H1 (cell line): ENCODE measurements around the gene HELZ2. TPM values are rescaled to one million over a fixed set of nuclear protein-coding genes. Genes with fewer than 3 reads are reported as not detected.

Source experiments
- SIN3A ChIP-seq, 2 experiments: IDR thresholded peaks in 1 of 2; conservative IDR thresholded peaks in 1 of 2; 2 replicates each; pipeline ENCODE4 v1.6.1; 2011 to 2012; ENCODE audit warnings: low read length in 2 of 2, improper control_type of control experiment in 1 of 2, low read depth in 1 of 2, mild to moderate bottlenecking in 1 of 2
- polyA plus RNA-seq, 7 experiments: library from polyadenylated mRNA; depleted of rRNA in 3 of 7; stranded (reverse) in 5 of 7; unstranded in 2 of 7; fragments of >200 nt in 5 of 7; fragments of 200-250 nt in 2 of 7; gene quantifications; 1 replicate in 5 of 7; 2 replicates in 1 of 7; 4 replicates in 1 of 7; pipeline versions ENCODE4 v1.2.1 to v1.2.3, GENCODE V29; 2011 to 2013; ENCODE audit warnings: missing spikeins in 2 of 7, mixed read lengths in 2 of 7
- total RNA-seq: library from RNA; stranded (reverse); fragmentation: NEBNext Ultra II Directional; extraction: Animal tissue kit (Norgen Biotek cat#: 25700); gene quantifications from 2 replicates; pipeline ENCODE4 v1.2.1, GENCODE V29; 2021

The HELZ2 gene
- total and polyA plus RNA-seq, 2 of the 8 experiments (the other 6 are each of a cell fraction or from before 2014, with no cell fraction given) = 7.9 to 17.5 TPM

GRCh38 chr20:63595416-63596127 is 21.5 kb upstream of the HELZ2 start (continued):
- TF ChIP-seq SIN3A (conservative IDR thresholded peaks at IDR 0.05 in 1 of 2, IDR thresholded peaks at IDR 0.05 in 1 of 2; ENCODE audit: low read depth in 1 of 2, low read length in 2 of 2) = no peak
- TF ChIP-seq, all 59 proteins: peak for 0
